Measurements from ENCODE around the gene C11orf71.

- TF ChIP-seq POLR2A (IDR thresholded peaks at IDR 0.05), result no peak
- TF ChIP-seq CTCF (IDR thresholded peaks at IDR 0.05), result no peak
- TF ChIP-seq EP300 (IDR thresholded peaks at IDR 0.05), result no peak
Measured at GRCh38 chr11:114396916-114397315, 3.4 kb downstream of the C11orf71 start.

All from ovary (tissue), 3 donors.